NCI-H146 (cell line): ENCODE measurements around the gene RTKN2.

ENCODE experiments used
- DNase-seq: peaks from one replicate; lab custom pipeline; 2025; lab: John Stamatoyannopoulos, UW

The RTKN2 gene

GRCh38 chr10:62175251-62175650, 93.4 kb downstream of the RTKN2 start:
- no peak for DNase-seq

- DNase-seq, result no peak
Observed at GRCh38 chr10:62172465-62172864, 96.2 kb downstream of the RTKN2 start.

- DNase-seq, result no peak
Observed at GRCh38 chr10:62171791-62172190, 96.9 kb downstream of the RTKN2 start.

GRCh38 chr10:62170732-62171131, 97.9 kb downstream of the RTKN2 start:
- no peak for DNase-seq

GRCh38 chr10:62166331-62167131, 102.1 kb downstream of the RTKN2 start:
- no peak for DNase-seq

- no peak for DNase-seq
Observed at GRCh38 chr10:62165803-62166202, 102.8 kb downstream of the RTKN2 start.

GRCh38 chr10:62163024-62163423, 105.6 kb downstream of the RTKN2 start:
- DNase-seq, result no peak

- no peak for DNase-seq
Observed at GRCh38 chr10:62162261-62162981, 106.2 kb downstream of the RTKN2 start.

GRCh38 chr10:62159351-62159750, 109.3 kb downstream of the RTKN2 start:
- DNase-seq, result no peak

- no peak for DNase-seq
Observed at GRCh38 chr10:62157601-62158000, 111.0 kb downstream of the RTKN2 start.

- DNase-seq, result no peak
Observed at GRCh38 chr10:62155054-62155680, 113.5 kb downstream of the RTKN2 start.

- DNase-seq, result no peak
Observed at GRCh38 chr10:62154231-62154630, 114.4 kb downstream of the RTKN2 start.

- no peak for DNase-seq
Observed at GRCh38 chr10:62153191-62153590, 115.5 kb downstream of the RTKN2 start.

- DNase-seq, result no peak
Observed at GRCh38 chr10:62149621-62150020, 119.0 kb downstream of the RTKN2 start.

- no peak for DNase-seq
Observed at GRCh38 chr10:62148155-62148554, 120.5 kb downstream of the RTKN2 start.

GRCh38 chr10:62147425-62147824, 121.2 kb downstream of the RTKN2 start:
- DNase-seq, result no peak

GRCh38 chr10:62136931-62137330, 131.7 kb downstream of the RTKN2 start:
- DNase-seq, result no peak

- no peak for DNase-seq
Observed at GRCh38 chr10:62133618-62134017, 135.0 kb downstream of the RTKN2 start.
